Neural crest cell (in vitro differentiated cells): ENCODE measurements around the gene TNFAIP8L3. TPM values are rescaled to one million over a fixed set of nuclear protein-coding genes. Genes with fewer than 3 reads are reported as not detected.

Source experiments
- DNase-seq: peaks from one replicate; pipeline ENCODE4 v3.0.0; 2021; ENCODE audit warnings: low read depth, mixed read lengths, low spot score
- H3K27ac Mint-ChIP-seq: one replicate; pipeline ENCODE4 v1.8.0; 2021; ENCODE audit warnings: mild to moderate bottlenecking, mixed read lengths; ENCODE audit not compliant: unreplicated experiment
- H3K27me3 Mint-ChIP-seq: 2 replicates; pipeline ENCODE4 v1.8.0; 2021; ENCODE audit warnings: low read depth, mild to moderate bottlenecking, mixed read lengths
- H3K36me3 Mint-ChIP-seq: 2 replicates; pipeline ENCODE4 v1.8.0; 2021; ENCODE audit warnings: low read depth, mild to moderate bottlenecking, mixed read lengths
- H3K4me1 Mint-ChIP-seq: 2 replicates; pipeline ENCODE4 v1.8.0; 2021; ENCODE audit warnings: mixed read lengths
- H3K4me3 Mint-ChIP-seq: one replicate; pipeline ENCODE4 v1.8.0; 2021; ENCODE audit warnings: mild to moderate bottlenecking, mixed read lengths
- H3K9me3 Mint-ChIP-seq: 2 replicates; pipeline ENCODE4 v1.8.0; 2021; ENCODE audit warnings: mixed read lengths
- total RNA-seq: library from RNA; stranded (reverse); gene quantifications from 2 replicates; pipeline ENCODE4 v1.2.1, GENCODE V29; 2021
- TF ChIP-seq, protein P1 (sequence below): fragments of 200-600 bp; sonication (generic); conservative IDR thresholded peaks from 2 replicates; pipeline ENCODE4 v1.5.0; 2021; ENCODE audit warnings: antibody characterized with exemption, mild to moderate bottlenecking

The TNFAIP8L3 gene
- total RNA-seq, 1 donor from 2014 or later: not detected

DNA sequence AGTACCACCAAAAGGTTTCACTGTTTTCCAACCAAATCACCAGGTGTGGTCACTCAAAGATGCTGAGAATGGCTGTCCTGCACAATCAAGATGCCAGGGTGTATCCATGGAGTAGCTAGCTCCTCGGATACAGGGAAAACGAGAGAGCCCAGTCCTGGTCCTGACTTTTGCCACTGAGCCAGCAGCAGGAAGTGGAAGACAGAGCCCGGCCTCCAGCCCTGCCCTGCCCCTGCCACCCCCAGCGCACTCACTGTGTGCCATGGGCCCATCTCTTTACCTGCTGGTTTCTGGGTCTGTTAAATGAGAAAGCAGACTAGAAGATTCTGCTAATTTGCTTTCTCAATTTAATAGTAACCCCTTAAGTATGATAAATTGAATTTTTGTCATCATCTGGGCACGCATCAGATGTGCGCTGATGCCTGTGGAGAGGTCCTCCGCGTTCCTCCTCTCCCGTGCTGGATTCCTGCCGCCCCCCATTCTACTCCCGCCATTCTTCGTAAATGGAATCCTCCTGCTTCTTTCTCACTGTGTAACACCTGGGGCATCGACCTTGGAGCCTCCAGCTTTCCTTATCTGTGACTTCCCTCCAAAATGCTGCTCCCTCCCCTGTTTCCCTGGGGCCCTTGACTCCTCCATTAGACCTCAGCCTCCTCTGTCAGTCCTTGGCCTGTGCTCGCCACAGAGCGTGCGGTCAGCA lies 18.0 kb downstream of the TNFAIP8L3 start:
- TF ChIP-seq, protein P1, sequence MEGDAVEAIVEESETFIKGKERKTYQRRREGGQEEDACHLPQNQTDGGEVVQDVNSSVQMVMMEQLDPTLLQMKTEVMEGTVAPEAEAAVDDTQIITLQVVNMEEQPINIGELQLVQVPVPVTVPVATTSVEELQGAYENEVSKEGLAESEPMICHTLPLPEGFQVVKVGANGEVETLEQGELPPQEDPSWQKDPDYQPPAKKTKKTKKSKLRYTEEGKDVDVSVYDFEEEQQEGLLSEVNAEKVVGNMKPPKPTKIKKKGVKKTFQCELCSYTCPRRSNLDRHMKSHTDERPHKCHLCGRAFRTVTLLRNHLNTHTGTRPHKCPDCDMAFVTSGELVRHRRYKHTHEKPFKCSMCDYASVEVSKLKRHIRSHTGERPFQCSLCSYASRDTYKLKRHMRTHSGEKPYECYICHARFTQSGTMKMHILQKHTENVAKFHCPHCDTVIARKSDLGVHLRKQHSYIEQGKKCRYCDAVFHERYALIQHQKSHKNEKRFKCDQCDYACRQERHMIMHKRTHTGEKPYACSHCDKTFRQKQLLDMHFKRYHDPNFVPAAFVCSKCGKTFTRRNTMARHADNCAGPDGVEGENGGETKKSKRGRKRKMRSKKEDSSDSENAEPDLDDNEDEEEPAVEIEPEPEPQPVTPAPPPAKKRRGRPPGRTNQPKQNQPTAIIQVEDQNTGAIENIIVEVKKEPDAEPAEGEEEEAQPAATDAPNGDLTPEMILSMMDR: no peak
- Mint-ChIP-seq H3K9me3 (no peaks in the 10 kb centered on the region), H3K4me1 (peaks cover 5% of the 10 kb centered on the region), H3K4me3 (no peak overlapping the region), H3K36me3 (no peaks in the 10 kb centered on the region), H3K27ac (no peak overlapping the region), H3K27me3 (no peaks in the 10 kb centered on the region)
- no peak for DNase-seq

DNA sequence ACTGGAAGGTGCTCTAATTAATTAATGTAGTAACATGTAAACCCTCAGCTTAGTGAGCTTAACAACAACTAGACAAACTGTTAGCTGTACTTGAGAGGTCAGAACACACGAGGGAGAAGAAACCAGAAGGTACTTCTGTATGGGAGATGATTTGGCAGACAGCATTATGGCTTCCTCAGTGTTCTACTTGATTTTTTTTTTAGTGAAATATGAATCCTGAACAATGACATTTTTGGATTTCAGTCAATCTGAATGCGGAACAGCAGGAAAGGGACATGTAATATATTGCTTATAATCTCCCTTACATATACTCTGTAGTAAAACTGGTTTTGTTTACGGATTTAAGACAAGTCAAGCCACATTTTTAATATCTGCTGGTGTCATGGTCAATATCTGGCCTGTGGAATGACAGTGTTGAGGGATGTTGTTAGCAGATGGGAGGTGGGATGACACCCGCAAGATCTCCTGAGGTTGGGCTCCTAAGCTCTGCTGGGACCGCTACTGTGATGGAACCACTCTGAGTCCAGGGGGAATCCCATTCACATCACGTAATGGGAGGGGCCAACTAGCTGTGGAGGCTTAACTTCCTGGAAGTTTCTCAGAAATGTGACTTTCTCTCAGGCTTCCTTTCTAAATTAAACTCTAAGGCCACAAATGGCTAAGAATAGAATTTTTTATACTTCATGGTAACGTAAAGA lies 18.7 kb downstream of the TNFAIP8L3 start:
- H3K9me3 Mint-ChIP-seq: no peaks in the 10 kb centered on the region
- TF ChIP-seq, protein P1: no peak
- no peak overlapping the region for H3K4me3 Mint-ChIP-seq
- no peak for DNase-seq
- no peaks in the 10 kb centered on the region for H3K27me3 Mint-ChIP-seq
- no peak overlapping the region for H3K27ac Mint-ChIP-seq
- H3K4me1 Mint-ChIP-seq: peaks cover 5% of the 10 kb centered on the region
- peaks cover 2% of the 10 kb centered on the region for H3K36me3 Mint-ChIP-seq

DNA sequence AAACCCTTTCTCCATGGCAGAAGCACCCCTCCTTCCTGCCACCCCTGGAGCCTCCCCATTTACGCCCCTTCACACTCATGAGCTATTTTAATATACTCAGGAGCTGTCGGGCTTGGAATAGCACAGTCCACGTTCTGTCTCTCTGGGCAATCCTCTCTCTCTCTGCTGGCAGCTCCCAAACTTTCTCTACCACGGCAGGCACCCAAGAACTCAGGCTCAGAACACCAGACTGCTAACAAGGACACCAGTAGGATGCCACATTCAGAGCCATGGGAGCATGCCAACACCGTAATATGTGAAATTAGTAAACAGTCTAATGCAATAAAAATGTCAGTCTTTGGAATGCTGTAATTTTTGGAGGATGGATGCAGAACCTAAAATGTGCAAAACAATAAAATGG lies 19.3 kb downstream of the TNFAIP8L3 start:
- no peak overlapping the region for H3K4me3 Mint-ChIP-seq
- no peak for DNase-seq
- no peak overlapping the region for H3K27ac Mint-ChIP-seq
- peaks cover 5% of the 10 kb centered on the region for H3K4me1 Mint-ChIP-seq
- no peaks in the 10 kb centered on the region for H3K27me3 Mint-ChIP-seq
- TF ChIP-seq, protein P1: no peak
- peaks cover 2% of the 10 kb centered on the region for H3K36me3 Mint-ChIP-seq
- no peaks in the 10 kb centered on the region for H3K9me3 Mint-ChIP-seq

DNA sequence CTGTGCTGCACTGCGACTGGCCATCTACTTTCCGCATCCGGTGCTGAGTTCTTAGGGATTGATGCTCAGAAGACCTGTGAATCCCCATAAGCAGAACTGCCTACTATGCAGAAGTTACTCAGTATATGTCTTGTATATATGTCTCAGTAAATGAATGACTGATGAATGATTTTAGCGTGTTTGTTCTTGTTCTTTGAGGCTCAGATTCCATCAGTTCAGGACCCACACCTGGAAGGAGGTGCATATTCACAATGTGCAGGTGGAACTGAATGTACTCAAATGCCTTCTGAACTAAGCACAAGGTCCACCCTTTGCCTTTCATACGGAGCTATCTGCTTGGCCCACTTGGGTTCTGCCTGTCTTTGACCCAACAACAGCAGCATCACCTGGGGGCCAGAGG lies 19.8 kb downstream of the TNFAIP8L3 start:
- H3K36me3 Mint-ChIP-seq: peaks cover 2% of the 10 kb centered on the region
- DNase-seq: no peak
- no peak overlapping the region for H3K4me3 Mint-ChIP-seq
- no peaks in the 10 kb centered on the region for H3K9me3 Mint-ChIP-seq
- H3K4me1 Mint-ChIP-seq: peaks cover 5% of the 10 kb centered on the region
- no peak overlapping the region for H3K27ac Mint-ChIP-seq
- TF ChIP-seq, protein P1: no peak
- no peaks in the 10 kb centered on the region for H3K27me3 Mint-ChIP-seq

DNA sequence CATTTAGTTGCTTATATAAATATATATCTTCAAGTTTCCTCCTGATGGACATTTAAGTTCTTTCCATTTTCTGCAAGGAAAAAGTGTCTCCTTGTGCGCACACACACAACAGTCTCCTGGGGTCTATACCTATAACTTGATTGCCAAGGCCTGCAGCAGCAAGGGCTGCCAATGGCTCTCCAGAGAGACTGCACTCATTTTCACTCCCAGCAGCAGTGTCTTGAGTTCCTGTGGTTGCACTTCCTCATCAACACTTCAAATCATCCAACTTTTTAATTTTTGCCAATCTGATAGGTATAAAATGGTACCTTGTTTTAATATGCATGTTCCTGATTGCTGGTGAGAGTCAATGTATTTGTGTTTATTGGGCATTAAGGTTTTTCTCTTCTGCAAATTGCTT lies 23.1 kb downstream of the TNFAIP8L3 start:
- H3K36me3 Mint-ChIP-seq: peaks cover 2% of the 10 kb centered on the region
- no peak for DNase-seq

More for the DNA sequence above, 23.1 kb downstream of the TNFAIP8L3 start:
- H3K27ac Mint-ChIP-seq: no peak overlapping the region
- TF ChIP-seq, protein P1: no peak
- H3K9me3 Mint-ChIP-seq: no peaks in the 10 kb centered on the region
- no peaks in the 10 kb centered on the region for H3K4me1 Mint-ChIP-seq
- H3K4me3 Mint-ChIP-seq: no peak overlapping the region
- H3K27me3 Mint-ChIP-seq: no peaks in the 10 kb centered on the region
